DND-41 (cell line): ENCODE results near the gene SYNRG.

Experiments
- ATAC-seq: fragments of 200-7000 bp; cut with Tn5 transposase; 3 replicates; pipeline ENCODE4 v1.9.1; 2021; ENCODE audit warnings: low read depth; ENCODE audit not compliant: insufficient read depth
- DNase-seq: peaks from one replicate; pipeline ENCODE4 v3.0.0-alpha.2; 2020
- H2AFZ ChIP-seq: 2 replicates; pipeline ENCODE4 v1.6.0; 2012; ENCODE audit warnings: low read depth, low read length
- H3K27ac ChIP-seq: 2 replicates; pipeline ENCODE4 v1.5.1; 2012; ENCODE audit warnings: low read length, inconsistent platforms
- H3K27me3 ChIP-seq: fragments of 200-600 bp; sonication (generic); 2 replicates; pipeline ENCODE4 v1.6.0; 2012; ENCODE audit warnings: low read length, mild to moderate bottlenecking, inconsistent platforms; ENCODE audit not compliant: insufficient read depth, poor library complexity
- H3K36me3 ChIP-seq: 2 replicates; pipeline ENCODE4 v1.5.1; 2012; ENCODE audit warnings: low read length, inconsistent platforms; ENCODE audit not compliant: insufficient read depth
- H3K4me1 ChIP-seq: 2 replicates; pipeline ENCODE4 v1.5.1; 2012; ENCODE audit warnings: mild to moderate bottlenecking, low read length; ENCODE audit not compliant: insufficient read depth
- H3K4me2 ChIP-seq: 2 replicates; pipeline ENCODE4 v1.6.0; 2012; ENCODE audit warnings: mild to moderate bottlenecking, moderate library complexity, low read length, inconsistent platforms; ENCODE audit not compliant: insufficient read depth
- H3K4me3 ChIP-seq, 2 experiments: fragments of 200-600 bp in 1 of 2; shearing (Covaris generic) in 1 of 2; 2 replicates each; pipeline ENCODE4 v1.5.1; 2012 to 2016; ENCODE audit warnings: inconsistent platforms in 2 of 2, low read length in 2 of 2, mild to moderate bottlenecking in 2 of 2, low read depth in 1 of 2, moderate library complexity in 1 of 2
- H3K79me2 ChIP-seq: 2 replicates; pipeline ENCODE4 v1.6.0; 2012; ENCODE audit warnings: low read length, inconsistent platforms; ENCODE audit not compliant: insufficient read depth
- H3K9ac ChIP-seq: 2 replicates; pipeline ENCODE4 v1.6.0; 2012; ENCODE audit warnings: low read depth, mild to moderate bottlenecking, inconsistent platforms, low read length, moderate library complexity
- H3K9me3 ChIP-seq: 2 replicates; pipeline ENCODE4 v1.5.1; 2012; ENCODE audit warnings: low read length, moderate library complexity, mild to moderate bottlenecking, inconsistent platforms; ENCODE audit not compliant: insufficient read depth, severe bottlenecking
- H4K20me1 ChIP-seq: 2 replicates; pipeline ENCODE4 v1.6.0; 2012; ENCODE audit warnings: low read length; ENCODE audit not compliant: insufficient read depth
- CTCF ChIP-seq: IDR thresholded peaks from 2 replicates; pipeline ENCODE4 v1.5.1; 2012; ENCODE audit warnings: borderline replicate concordance, low read length, moderate library complexity, mild to moderate bottlenecking; ENCODE audit not compliant: poor library complexity, severe bottlenecking; ENCODE audit errors: extremely low read depth
- EZH2 ChIP-seq: IDR thresholded peaks from 3 replicates; pipeline ENCODE4 v1.6.1; 2012; ENCODE audit warnings: borderline replicate concordance, low read depth, mild to moderate bottlenecking, moderate library complexity, low read length, inconsistent platforms; ENCODE audit not compliant: severe bottlenecking

Gene SYNRG

GRCh38 chr17:37562016-37562745 is 47.0 kb downstream of the SYNRG start:
- no peak overlapping the region for H3K9ac ChIP-seq
- H3K4me3 ChIP-seq = no peak overlapping the region
- no peaks in the 10 kb centered on the region for H3K9me3 ChIP-seq
- H3K27me3 ChIP-seq = no peaks in the 10 kb centered on the region
- ATAC-seq (no peak), DNase-seq (no peak)
- H3K4me2 ChIP-seq = no peak overlapping the region
- H3K36me3 ChIP-seq = peaks cover 77% of the 10 kb centered on the region
- no peak overlapping the region for H3K27ac ChIP-seq
- H2AFZ ChIP-seq = no peak overlapping the region
- no peaks in the 10 kb centered on the region for H3K79me2 ChIP-seq
- no peaks in the 10 kb centered on the region for H3K4me1 ChIP-seq
- H4K20me1 ChIP-seq = no peaks in the 10 kb centered on the region
- TF ChIP-seq CTCF = no peak
- no peak for TF ChIP-seq EZH2

GRCh38 chr17:37558299-37558698 is 50.9 kb downstream of the SYNRG start:
- ATAC-seq = no peak
- Histone ChIP-seq H3K4me3 (no peak overlapping the region), H3K27ac (no peak overlapping the region), H3K27me3 (no peaks in the 10 kb centered on the region), H3K4me1 (no peaks in the 10 kb centered on the region), H3K9me3 (no peaks in the 10 kb centered on the region), H4K20me1 (no peaks in the 10 kb centered on the region), H2AFZ (no peak overlapping the region), H3K4me2 (no peak overlapping the region), H3K9ac (no peak overlapping the region), H3K79me2 (no peaks in the 10 kb centered on the region), H3K36me3 (peaks cover 78% of the 10 kb centered on the region)
- TF ChIP-seq CTCF (no peak), EZH2 (no peak)
- DNase-seq = no peak

DNA sequence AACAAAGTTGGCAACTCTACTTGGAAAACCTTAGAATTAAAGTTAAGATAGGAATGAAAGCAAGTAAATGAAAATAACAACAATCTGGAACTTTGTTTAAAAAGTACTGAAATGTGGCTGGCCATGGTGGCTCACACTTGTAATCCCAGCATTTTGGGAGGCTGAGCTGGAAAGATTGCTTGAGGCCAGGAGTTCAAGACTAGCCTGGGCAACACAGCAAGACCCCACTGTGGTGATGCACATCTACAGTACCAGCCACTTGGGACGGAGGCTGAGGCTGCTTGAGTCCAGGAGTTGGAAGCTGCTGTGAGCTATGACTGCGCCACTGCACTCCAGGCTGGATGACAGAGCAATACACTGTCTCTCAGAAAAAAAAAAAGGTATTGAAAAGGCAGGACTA is 51.7 kb downstream of the SYNRG start:
- TF ChIP-seq EZH2 = no peak
- no peak for TF ChIP-seq CTCF
- H3K4me2 ChIP-seq = no peak overlapping the region
- H4K20me1 ChIP-seq = no peaks in the 10 kb centered on the region
- H3K27me3 ChIP-seq = no peaks in the 10 kb centered on the region
- H3K4me1 ChIP-seq = no peaks in the 10 kb centered on the region
- ATAC-seq (no peak), DNase-seq (no peak)
- H3K79me2 ChIP-seq = no peaks in the 10 kb centered on the region
- no peaks in the 10 kb centered on the region for H3K9me3 ChIP-seq
- H2AFZ ChIP-seq = no peak overlapping the region
- no peak overlapping the region for H3K4me3 ChIP-seq
- no peak overlapping the region for H3K9ac ChIP-seq
- no peak overlapping the region for H3K27ac ChIP-seq
- peaks cover 85% of the 10 kb centered on the region for H3K36me3 ChIP-seq
